Bronchial epithelial cell (primary cell): ENCODE data around the gene CDC42BPG. TPM values are rescaled to one million over a fixed set of nuclear protein-coding genes. Genes with fewer than 3 reads are reported as not detected.

ENCODE experiments used
- DNase-seq: peaks from one replicate; pipeline ENCODE4 v3.0.0-alpha.2; 2010; ENCODE audit warnings: low read depth
- FAIRE-seq: peaks from 2 replicates; lab custom pipeline; 2011; peaks lifted over from hg19 to GRCh38; lab: Jason Lieb, UNC
- H3K27me3 ChIP-seq: 2 replicates; pipeline ENCODE4 v1.5.1; 2011; ENCODE audit warnings: low read length; ENCODE audit not compliant: control insufficient read depth, insufficient read depth
- H3K36me3 ChIP-seq: 2 replicates; pipeline ENCODE4 v1.5.1; 2011; ENCODE audit warnings: low read length; ENCODE audit not compliant: control insufficient read depth, insufficient read depth
- H3K4me3 ChIP-seq: 2 replicates; pipeline ENCODE4 v1.5.1; 2011; ENCODE audit warnings: mild to moderate bottlenecking, low read depth, low read length, control low read depth
- total RNA-seq: library from RNA; depleted of rRNA; stranded (reverse); fragments of >200 nt; gene quantifications from 2 replicates; pipeline ENCODE4 v1.2.1, GENCODE V29; 2014
- TF ChIP-seq, protein P1 (sequence below): IDR thresholded peaks from 2 replicates; pipeline ENCODE4 v1.5.1; 2011; ENCODE audit warnings: mild to moderate bottlenecking, moderate library complexity, low read length, control low read depth, inconsistent platforms; ENCODE audit not compliant: insufficient read depth, severe bottlenecking

CDC42BPG gene
- total RNA-seq, 1 donor from 2014 or later: 16.6 TPM

DNA sequence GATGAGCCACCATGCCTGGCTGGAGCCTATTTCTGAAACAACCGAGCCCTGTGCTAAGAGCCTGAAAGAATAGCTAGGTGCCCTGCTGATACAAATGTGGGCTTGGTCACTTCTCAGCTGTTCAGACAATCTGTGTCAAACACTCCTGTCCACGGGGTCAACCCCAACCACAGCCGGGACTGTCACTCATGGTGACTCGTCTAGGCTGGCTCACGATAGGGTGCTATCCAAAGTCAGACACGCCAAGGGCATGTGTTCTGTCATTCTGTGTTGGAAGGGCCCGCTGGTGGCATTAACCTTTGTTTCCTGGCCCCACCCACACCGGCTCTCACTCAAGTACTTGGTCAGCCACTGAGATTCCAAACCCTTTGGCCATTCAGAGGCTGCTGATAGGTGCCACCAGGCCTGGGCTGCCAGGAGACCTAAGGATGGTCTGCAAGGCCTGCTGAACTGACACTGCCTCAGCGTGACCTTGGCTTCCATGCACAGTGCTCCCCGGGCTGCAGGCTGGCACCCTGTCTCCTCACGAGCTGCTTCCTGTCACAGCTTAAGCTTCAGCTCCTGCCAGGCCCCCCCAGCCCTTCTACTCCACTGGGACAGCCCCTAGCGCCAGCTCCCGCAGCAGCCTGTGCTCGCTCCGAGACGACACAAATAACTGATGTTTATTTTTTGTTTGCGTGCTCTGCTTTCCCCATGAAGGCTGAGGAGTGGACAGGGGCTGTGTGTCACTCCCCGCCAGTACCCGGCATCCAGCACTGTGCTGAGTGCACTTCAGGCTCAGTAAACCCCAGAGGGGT lies 14.2 kb upstream of the CDC42BPG start:
- DNase-seq (no peak), FAIRE-seq (no peak)
- no peaks in the 10 kb centered on the region for H3K27me3 ChIP-seq
- TF ChIP-seq, protein P1, sequence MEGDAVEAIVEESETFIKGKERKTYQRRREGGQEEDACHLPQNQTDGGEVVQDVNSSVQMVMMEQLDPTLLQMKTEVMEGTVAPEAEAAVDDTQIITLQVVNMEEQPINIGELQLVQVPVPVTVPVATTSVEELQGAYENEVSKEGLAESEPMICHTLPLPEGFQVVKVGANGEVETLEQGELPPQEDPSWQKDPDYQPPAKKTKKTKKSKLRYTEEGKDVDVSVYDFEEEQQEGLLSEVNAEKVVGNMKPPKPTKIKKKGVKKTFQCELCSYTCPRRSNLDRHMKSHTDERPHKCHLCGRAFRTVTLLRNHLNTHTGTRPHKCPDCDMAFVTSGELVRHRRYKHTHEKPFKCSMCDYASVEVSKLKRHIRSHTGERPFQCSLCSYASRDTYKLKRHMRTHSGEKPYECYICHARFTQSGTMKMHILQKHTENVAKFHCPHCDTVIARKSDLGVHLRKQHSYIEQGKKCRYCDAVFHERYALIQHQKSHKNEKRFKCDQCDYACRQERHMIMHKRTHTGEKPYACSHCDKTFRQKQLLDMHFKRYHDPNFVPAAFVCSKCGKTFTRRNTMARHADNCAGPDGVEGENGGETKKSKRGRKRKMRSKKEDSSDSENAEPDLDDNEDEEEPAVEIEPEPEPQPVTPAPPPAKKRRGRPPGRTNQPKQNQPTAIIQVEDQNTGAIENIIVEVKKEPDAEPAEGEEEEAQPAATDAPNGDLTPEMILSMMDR: no peak
- H3K36me3 ChIP-seq: peaks cover 7% of the 10 kb centered on the region
- no peak overlapping the region for H3K4me3 ChIP-seq

DNA sequence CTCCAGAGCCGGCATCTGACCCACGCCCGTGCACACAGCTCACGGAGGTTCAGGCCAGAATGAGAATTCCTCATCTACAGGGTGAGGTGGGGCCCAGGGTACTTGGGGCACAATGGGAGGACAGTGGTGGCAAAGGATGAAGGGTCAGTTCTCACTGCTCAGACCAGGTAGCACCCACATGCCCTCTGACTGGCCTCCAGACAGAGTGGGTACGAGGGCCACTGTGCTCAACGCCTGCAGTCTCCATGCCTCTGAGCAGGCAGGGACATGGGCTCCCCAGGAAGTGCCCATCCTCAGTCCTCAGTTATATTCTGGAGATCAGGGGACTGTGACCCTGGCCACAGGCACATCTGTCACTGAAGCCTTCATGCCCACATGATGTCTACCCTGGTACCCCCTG lies 13.0 kb upstream of the CDC42BPG start:
- peaks cover 7% of the 10 kb centered on the region for H3K36me3 ChIP-seq
- TF ChIP-seq, protein P1: no peak
- FAIRE-seq (no peak), DNase-seq (no peak)
- H3K27me3 ChIP-seq: no peaks in the 10 kb centered on the region
- no peak overlapping the region for H3K4me3 ChIP-seq

DNA sequence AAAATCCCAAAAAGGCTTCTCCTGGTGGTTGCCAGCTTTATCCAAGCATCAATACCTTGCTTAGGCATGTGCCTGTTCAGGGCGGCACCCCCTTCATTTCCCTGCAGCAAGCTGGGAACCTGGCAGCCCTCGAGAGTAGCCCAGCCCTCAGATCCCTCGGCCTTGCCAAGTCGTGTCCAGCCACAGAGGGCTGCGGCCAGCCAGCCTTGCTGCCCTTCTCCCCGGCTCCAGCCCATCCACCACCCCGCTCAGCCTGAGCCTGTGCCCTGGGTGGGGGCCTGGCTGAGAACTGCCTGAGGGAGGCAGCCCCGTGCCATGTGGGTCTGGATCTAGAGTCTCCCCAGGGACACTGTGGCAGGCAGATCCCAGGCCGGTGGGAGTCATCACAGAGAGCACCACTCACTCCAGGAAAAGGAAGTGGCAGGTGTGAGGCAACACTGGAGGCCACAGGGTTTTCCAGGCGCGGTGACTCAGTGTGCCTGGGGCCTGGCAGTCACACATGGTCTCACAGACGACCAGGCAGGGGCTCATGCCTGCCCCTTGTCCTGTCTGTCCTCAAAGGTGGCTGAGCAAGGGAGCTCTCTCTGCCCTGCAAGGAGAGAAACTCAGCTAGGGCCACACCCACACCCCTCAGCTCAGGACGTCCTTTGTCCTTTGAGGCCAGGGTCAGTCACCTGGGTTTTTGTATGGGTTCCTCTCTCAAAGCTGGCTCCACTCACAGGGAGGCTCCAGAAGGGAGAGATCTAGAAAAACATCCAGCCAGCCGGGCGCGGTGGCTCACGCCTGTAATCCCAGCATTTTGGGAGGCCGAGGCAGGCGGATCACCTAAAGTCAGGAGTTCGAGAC lies 12.2 kb upstream of the CDC42BPG start:
- DNase-seq (peak; percentile 93), FAIRE-seq (peak; percentile 64)
- Histone ChIP-seq H3K36me3 (peaks cover 7% of the 10 kb centered on the region), H3K4me3 (no peak overlapping the region), H3K27me3 (no peaks in the 10 kb centered on the region)
- TF ChIP-seq, protein P1: no peak

DNA sequence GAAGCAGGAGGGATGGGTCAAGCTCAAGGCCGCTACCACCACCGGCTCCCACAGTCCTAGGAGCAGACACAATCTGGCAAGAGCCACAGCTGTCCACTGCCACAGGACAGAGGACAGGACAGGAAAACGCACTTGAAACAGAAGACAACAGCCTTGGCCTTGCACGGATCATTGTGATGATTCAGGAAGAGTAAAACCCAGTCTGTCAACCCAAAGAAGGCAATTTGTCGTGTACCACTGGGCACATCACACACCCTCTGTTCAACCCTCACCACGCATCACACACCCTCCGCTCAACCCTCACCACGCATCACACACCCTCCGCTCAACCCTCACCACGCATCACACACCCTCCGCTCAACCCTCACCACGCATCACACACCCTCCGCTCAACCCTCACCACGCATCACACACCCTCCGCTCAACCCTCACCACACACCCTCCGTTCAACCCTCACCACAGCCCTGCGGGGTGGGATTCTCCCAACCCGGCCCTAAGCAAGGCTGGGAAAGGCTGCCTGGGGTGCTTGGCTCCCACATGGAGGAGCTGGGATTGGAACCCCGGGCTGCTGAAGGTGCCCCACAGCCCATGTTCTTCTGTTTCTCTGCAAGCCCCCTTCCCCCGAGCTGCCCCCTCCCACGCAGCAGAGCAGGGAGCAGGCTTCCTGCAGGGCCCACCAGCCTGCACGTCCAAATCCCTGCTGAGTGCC lies 11.3 kb upstream of the CDC42BPG start:
- TF ChIP-seq, protein P1: no peak
- Histone ChIP-seq H3K36me3 (peaks cover 7% of the 10 kb centered on the region), H3K4me3 (no peak overlapping the region), H3K27me3 (no peaks in the 10 kb centered on the region)
- FAIRE-seq (no peak), DNase-seq (no peak)

DNA sequence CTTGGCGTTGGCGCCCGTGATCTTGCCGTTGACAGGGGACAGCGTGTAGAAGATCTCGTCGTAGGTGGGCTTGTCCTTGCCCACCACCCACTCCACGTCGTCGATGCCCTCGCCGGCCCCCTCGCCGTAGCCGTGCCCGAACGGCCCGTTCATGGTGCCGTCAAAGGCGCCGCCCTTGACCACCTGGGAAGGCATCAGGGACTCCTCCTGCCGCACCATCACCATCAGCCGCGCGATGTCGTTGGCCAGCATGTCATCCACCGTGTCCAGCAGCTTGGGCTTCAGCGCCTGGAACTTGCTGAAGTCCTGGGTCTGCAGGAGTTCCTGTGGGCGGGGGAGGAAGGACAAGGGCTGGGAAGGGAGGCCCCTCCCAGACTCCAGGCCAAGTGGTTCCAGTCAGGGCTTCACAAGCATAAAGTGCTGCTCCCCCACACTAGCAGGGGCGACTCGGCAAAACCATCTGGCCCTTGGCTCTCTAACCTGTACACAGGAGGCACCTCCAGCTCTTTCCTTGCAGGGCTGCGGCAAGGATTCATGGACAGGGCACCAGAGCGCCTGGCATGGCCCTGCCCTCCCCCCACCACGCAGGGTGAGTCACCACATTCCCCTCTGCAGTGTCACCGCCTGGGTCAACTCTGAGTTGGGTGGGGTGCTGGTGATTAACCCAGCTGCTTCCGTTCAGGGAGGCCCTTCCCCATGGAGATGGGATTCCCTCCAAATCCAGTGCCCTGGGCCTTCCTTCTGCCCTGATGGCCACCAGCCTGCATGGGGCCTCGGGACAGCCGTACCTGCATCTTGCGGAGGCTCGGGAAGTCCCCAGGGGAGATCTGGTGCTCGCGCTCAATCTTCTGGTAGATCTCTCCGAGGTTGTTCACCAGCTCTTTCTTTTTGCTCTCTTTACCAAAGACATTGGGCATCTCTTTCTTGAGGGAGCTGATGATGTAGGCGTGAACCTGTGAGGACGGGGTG lies 10.4 kb upstream of the CDC42BPG start:
- DNase-seq (peak; percentile 92), FAIRE-seq (peak; percentile 73)
- Histone ChIP-seq H3K4me3 (no peak overlapping the region), H3K36me3 (peaks cover 7% of the 10 kb centered on the region), H3K27me3 (no peaks in the 10 kb centered on the region)
- TF ChIP-seq, protein P1: no peak
